HepG2 (cell line): ENCODE measurements around the gene GRK6. TPM values are rescaled to one million over a fixed set of nuclear protein-coding genes. Genes with fewer than 3 reads are reported as not detected.

Experiments
- FOSL2 ChIP-seq: sonication (generic); formaldehyde crosslinking; IDR thresholded peaks from 2 replicates; pipeline ENCODE4 v1.4.0; 2020; ENCODE audit warnings: missing genetic modification reagents
- FOXA3 ChIP-seq: IDR thresholded peaks from 2 replicates; pipeline ENCODE4 v1.6.1; 2016; ENCODE audit warnings: missing genetic modification reagents, missing compliant biosample characterization
- GFI1 ChIP-seq: sonication (generic); formaldehyde crosslinking; IDR thresholded peaks from 2 replicates; pipeline ENCODE4 v1.5.0; 2020; ENCODE audit warnings: missing genetic modification reagents, mild to moderate bottlenecking, borderline replicate concordance
- HNRNPLL ChIP-seq: fragments of 200-400 bp; formaldehyde crosslinking; IDR thresholded peaks from 2 replicates; pipeline ENCODE4 v1.6.1; 2017; ENCODE audit warnings: mild to moderate bottlenecking, low read depth, low read length; ENCODE audit not compliant: poor library complexity, severe bottlenecking
- KMT2B ChIP-seq: IDR thresholded peaks from 2 replicates; pipeline ENCODE4 v1.6.1; 2016; ENCODE audit warnings: missing genetic modification reagents, missing compliant biosample characterization
- NFATC3 ChIP-seq: sonication (generic); formaldehyde crosslinking; IDR thresholded peaks from 2 replicates; pipeline ENCODE4 v1.5.1; 2020; ENCODE audit warnings: mild to moderate bottlenecking, missing genetic modification reagents
- RAD21 ChIP-seq: fragments of 450-650 bp; formaldehyde crosslinking; IDR thresholded peaks from 2 replicates; pipeline ENCODE4 v1.5.0; 2020; ENCODE audit warnings: mild to moderate bottlenecking
- RARG ChIP-seq: sonication (generic); formaldehyde crosslinking; IDR thresholded peaks from 2 replicates; pipeline ENCODE4 v1.4.0; 2020; ENCODE audit warnings: low read depth, mild to moderate bottlenecking, missing genetic modification reagents
- RNF2 ChIP-seq: fragments of 450-650 bp; conservative IDR thresholded peaks from 2 replicates; pipeline ENCODE4 v1.6.1; 2016; ENCODE audit warnings: low read depth
- RXRB ChIP-seq: IDR thresholded peaks from 2 replicates; pipeline ENCODE4 v1.6.1; 2016; ENCODE audit warnings: borderline replicate concordance, missing genetic modification reagents, missing compliant biosample characterization
- SIX1 ChIP-seq: sonication (generic); formaldehyde crosslinking; IDR thresholded peaks from 2 replicates; pipeline ENCODE4 v1.4.0; 2020; ENCODE audit warnings: missing genetic modification reagents, borderline replicate concordance
- SKI ChIP-seq: fragments of 450-650 bp; IDR thresholded peaks from one replicate; pipeline ENCODE4 v1.6.1; 2018; ENCODE audit warnings: mild to moderate bottlenecking; ENCODE audit not compliant: partially characterized antibody
- SNAI1 ChIP-seq: sonication (generic); formaldehyde crosslinking; IDR thresholded peaks from 2 replicates; pipeline ENCODE4 v1.5.0; 2020; ENCODE audit warnings: mild to moderate bottlenecking, missing genetic modification reagents, borderline replicate concordance
- ZMYM3 ChIP-seq: sonication (generic); formaldehyde crosslinking; IDR thresholded peaks from 2 replicates; pipeline ENCODE4 v1.5.1; 2020; ENCODE audit warnings: mild to moderate bottlenecking, missing genetic modification reagents
- ZNF569 ChIP-seq: sonication (generic); formaldehyde crosslinking; IDR thresholded peaks from 2 replicates; pipeline ENCODE4 v1.5.0; 2020; ENCODE audit warnings: mild to moderate bottlenecking, missing genetic modification reagents, moderate library complexity, borderline replicate concordance
- ZNF766 ChIP-seq: sonication (generic); formaldehyde crosslinking; IDR thresholded peaks from 2 replicates; pipeline ENCODE4 v1.5.0; 2020; ENCODE audit warnings: missing genetic modification reagents, borderline replicate concordance
- ZNF775 ChIP-seq: sonication (generic); formaldehyde crosslinking; IDR thresholded peaks from 2 replicates; pipeline ENCODE4 v1.4.0; 2020; ENCODE audit warnings: missing genetic modification reagents, mild to moderate bottlenecking, moderate library complexity, borderline replicate concordance
- ZNF792 ChIP-seq: IDR thresholded peaks from 2 replicates; pipeline ENCODE4 v1.6.1; 2016
- polyA plus RNA-seq, 8 experiments: library from polyadenylated mRNA; depleted of rRNA in 3 of 8; stranded (reverse) in 7 of 8; unstranded in 1 of 8; fragments of >200 nt; fragmentation: Illumina TruSeq in 4 of 8; extraction: Trizol in 4 of 8; gene quantifications; 2 replicates each; pipeline versions ENCODE4 v1.2.1 to v1.2.3, GENCODE V29; 2011 to 2016; ENCODE audit warnings: low read depth in 4 of 8, missing spikeins in 1 of 8, mixed read lengths in 1 of 8; ENCODE audit not compliant: insufficient read depth in 1 of 8
- total RNA-seq, 5 experiments: library from RNA; depleted of rRNA; stranded (reverse); fragments of >200 nt; fragmentation: Illumina TruSeq; extraction: Trizol; gene quantifications; 2 replicates each; pipeline ENCODE4 v1.2.3, GENCODE V29; 2016; ENCODE audit warnings: low read depth in 1 of 5
- TF ChIP-seq, protein P1 (sequence below): sonication (generic); formaldehyde crosslinking; IDR thresholded peaks from 2 replicates; pipeline ENCODE4 v1.5.0; 2020; ENCODE audit warnings: mild to moderate bottlenecking, missing genetic modification reagents, borderline replicate concordance
- TF ChIP-seq, protein P2 (sequence below), 2 experiments: sonication (generic) in 1 of 2; formaldehyde crosslinking in 1 of 2; IDR thresholded peaks; 2 replicates each; pipeline versions ENCODE4 v1.5.1 to v1.6.1; 2011 to 2020; ENCODE audit warnings: borderline replicate concordance in 1 of 2, low read depth in 1 of 2, low read length in 1 of 2, mild to moderate bottlenecking in 1 of 2, missing genetic modification reagents in 1 of 2, moderate library complexity in 1 of 2
- TF ChIP-seq, protein P3 (sequence below): sonication (generic); formaldehyde crosslinking; IDR thresholded peaks from 2 replicates; pipeline ENCODE4 v1.4.0; 2020; ENCODE audit warnings: mild to moderate bottlenecking, missing genetic modification reagents

Gene GRK6
- total and polyA plus RNA-seq, 2 of the 13 experiments (the other 11 are each of a cell fraction or from before 2014, with no cell fraction given), result 13.2 to 19.9 TPM

DNA sequence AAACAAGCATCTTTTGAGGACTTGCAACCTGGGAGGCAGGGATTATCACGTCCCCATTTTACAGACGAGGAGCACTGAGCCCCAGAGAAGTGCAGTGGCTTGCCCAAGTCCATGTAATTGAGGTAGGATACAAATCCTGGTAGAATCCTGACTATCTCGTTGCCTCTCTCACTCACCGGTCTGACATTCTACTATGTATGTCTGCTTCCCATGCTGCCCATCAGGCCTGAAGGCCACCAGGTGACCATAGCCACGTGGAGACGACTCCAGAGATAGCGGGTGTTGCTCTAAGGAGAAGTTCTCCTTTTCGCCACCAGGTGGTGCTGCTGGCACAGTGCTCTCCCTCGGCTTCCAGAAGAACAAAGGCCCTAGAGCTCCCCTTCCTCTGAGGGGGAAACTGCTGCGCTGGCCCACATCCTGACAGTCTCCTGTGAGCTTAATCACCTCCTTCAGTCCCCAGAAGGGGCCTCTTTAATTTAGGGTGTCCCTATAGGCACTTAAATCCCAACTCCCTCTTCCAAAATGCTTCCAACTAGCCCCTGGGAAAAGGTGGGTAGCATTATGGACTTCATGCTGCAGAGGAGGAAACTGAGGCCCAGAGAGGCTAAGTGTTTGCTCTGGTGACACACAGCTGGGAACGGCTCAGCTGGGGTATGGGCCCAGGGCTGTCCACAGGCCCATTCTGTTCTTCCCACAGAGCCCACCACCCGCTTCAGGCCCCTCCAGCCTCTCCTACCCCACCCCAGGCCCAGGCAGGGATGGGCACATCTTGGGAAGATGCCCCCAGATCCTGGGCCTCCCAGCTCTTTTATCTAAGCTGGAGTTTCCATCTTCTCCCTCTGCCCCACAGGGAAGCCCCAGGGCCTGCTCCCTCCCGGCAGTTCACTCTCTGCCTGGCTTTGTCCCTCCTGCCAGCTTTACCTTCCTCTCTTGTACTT lies 35.8 kb upstream of the GRK6 start (continued):
- TF ChIP-seq, protein P1, sequence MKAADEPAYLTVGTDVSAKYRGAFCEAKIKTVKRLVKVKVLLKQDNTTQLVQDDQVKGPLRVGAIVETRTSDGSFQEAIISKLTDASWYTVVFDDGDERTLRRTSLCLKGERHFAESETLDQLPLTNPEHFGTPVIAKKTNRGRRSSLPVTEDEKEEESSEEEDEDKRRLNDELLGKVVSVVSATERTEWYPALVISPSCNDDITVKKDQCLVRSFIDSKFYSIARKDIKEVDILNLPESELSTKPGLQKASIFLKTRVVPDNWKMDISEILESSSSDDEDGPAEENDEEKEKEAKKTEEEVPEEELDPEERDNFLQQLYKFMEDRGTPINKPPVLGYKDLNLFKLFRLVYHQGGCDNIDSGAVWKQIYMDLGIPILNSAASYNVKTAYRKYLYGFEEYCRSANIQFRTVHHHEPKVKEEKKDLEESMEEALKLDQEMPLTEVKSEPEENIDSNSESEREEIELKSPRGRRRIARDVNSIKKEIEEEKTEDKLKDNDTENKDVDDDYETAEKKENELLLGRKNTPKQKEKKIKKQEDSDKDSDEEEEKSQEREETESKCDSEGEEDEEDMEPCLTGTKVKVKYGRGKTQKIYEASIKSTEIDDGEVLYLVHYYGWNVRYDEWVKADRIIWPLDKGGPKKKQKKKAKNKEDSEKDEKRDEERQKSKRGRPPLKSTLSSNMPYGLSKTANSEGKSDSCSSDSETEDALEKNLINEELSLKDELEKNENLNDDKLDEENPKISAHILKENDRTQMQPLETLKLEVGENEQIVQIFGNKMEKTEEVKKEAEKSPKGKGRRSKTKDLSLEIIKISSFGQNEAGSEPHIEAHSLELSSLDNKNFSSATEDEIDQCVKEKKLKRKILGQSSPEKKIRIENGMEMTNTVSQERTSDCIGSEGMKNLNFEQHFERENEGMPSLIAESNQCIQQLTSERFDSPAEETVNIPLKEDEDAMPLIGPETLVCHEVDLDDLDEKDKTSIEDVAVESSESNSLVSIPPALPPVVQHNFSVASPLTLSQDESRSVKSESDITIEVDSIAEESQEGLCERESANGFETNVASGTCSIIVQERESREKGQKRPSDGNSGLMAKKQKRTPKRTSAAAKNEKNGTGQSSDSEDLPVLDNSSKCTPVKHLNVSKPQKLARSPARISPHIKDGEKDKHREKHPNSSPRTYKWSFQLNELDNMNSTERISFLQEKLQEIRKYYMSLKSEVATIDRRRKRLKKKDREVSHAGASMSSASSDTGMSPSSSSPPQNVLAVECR (CRISPR knock-in tag), result peak; percentile 63
- peak; percentile 87 for TF ChIP-seq ZMYM3 (CRISPR knock-in tag)
- peak; percentile 18 for TF ChIP-seq SKI
- TF ChIP-seq FOSL2, result peak; percentile 34; the same call in 1 of the 2 replicates
- no peak for TF ChIP-seq ZNF775
- TF ChIP-seq KMT2B, result no peak
- TF ChIP-seq RAD21 (CRISPR knock-in tag), result peak; percentile 94
- no peak for TF ChIP-seq GFI1 (CRISPR knock-in tag)
- TF ChIP-seq RNF2, result 0 out of 2 replicates have a peak, but pooled peaks have one; percentile 37
- TF ChIP-seq ZNF766, result no peak
- TF ChIP-seq, protein P2, sequence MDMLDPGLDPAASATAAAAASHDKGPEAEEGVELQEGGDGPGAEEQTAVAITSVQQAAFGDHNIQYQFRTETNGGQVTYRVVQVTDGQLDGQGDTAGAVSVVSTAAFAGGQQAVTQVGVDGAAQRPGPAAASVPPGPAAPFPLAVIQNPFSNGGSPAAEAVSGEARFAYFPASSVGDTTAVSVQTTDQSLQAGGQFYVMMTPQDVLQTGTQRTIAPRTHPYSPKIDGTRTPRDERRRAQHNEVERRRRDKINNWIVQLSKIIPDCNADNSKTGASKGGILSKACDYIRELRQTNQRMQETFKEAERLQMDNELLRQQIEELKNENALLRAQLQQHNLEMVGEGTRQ (IDR thresholded peaks at IDR 0.05; ENCODE audit: low read depth, low read length), result peak; percentile 78
- TF ChIP-seq, protein P2 (CRISPR knock-in tag; IDR thresholded peaks at IDR 0.05; ENCODE audit: borderline replicate concordance), result peak; percentile 58; the same call in 1 of the 2 replicates
- TF ChIP-seq SIX1, result no peak
- peak; percentile 37; the same call in 1 of the 2 replicates for TF ChIP-seq FOXA3
- TF ChIP-seq, protein P3, sequence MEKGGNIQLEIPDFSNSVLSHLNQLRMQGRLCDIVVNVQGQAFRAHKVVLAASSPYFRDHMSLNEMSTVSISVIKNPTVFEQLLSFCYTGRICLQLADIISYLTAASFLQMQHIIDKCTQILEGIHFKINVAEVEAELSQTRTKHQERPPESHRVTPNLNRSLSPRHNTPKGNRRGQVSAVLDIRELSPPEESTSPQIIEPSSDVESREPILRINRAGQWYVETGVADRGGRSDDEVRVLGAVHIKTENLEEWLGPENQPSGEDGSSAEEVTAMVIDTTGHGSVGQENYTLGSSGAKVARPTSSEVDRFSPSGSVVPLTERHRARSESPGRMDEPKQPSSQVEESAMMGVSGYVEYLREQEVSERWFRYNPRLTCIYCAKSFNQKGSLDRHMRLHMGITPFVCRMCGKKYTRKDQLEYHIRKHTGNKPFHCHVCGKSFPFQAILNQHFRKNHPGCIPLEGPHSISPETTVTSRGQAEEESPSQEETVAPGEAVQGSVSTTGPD (CRISPR knock-in tag), result no peak
- no peak for TF ChIP-seq ZNF569 (CRISPR knock-in tag)
- no peak for TF ChIP-seq RXRB (CRISPR knock-in tag)
- no peak for TF ChIP-seq SNAI1
- TF ChIP-seq NFATC3 (CRISPR knock-in tag), result no peak
- no peak for TF ChIP-seq HNRNPLL
- peak; percentile 83; the same call in 1 of the 2 replicates for TF ChIP-seq ZNF792 (CRISPR knock-in tag)
- no peak for TF ChIP-seq RARG (CRISPR knock-in tag)
